HEK293 (cell line): Measurements from ENCODE around the gene GRIA1.

Source experiments
- CTCF ChIA-PET: fragments of 350-600 bp; formaldehyde crosslinking; extraction: SDS; loops from one replicate; lab custom pipeline; 2021; ENCODE audit warnings: antibody characterized with exemption; lab: Yijun Ruan, JAX
- POLR2A ChIA-PET: fragments of 300-600 bp; formaldehyde crosslinking; extraction: SDS; loops from one replicate; lab custom pipeline; 2020; ENCODE audit warnings: antibody characterized with exemption, inconsistent platforms; lab: Yijun Ruan, JAX
- H3K27ac ChIP-seq: fragments of 200-500 bp; sonication (Bioruptor generic); 2 replicates; pipeline ENCODE4 v1.5.1; 2014; ENCODE audit warnings: low read depth, low read length, control low read depth, inconsistent platforms; ENCODE audit errors: extremely low read depth
- H3K36me3 ChIP-seq, 2 experiments: fragments of 200-500 bp in 1 of 2; sonication (Bioruptor generic) in 1 of 2; 1 replicate in 1 of 2; 2 replicates in 1 of 2; pipeline ENCODE4 v1.5.1; 2014 to 2017; ENCODE audit warnings: inconsistent platforms in 2 of 2, low read length in 2 of 2; ENCODE audit not compliant: control insufficient read depth in 2 of 2, insufficient read depth in 1 of 2
- H3K4me1 ChIP-seq: fragments of 200-500 bp; sonication (Bioruptor generic); 2 replicates; pipeline ENCODE4 v1.5.1; 2014; ENCODE audit warnings: mild to moderate bottlenecking, low read length, inconsistent platforms; ENCODE audit not compliant: control insufficient read depth, insufficient read depth
- H3K4me3 ChIP-seq: 2 replicates; pipeline ENCODE4 v1.5.1; 2011; ENCODE audit warnings: low read depth, mild to moderate bottlenecking, control low read depth, low read length, moderate library complexity
- H3K9me3 ChIP-seq: fragments of 200-500 bp; sonication (Bioruptor generic); 2 replicates; pipeline ENCODE4 v1.5.1; 2014; ENCODE audit warnings: low read depth, low read length, inconsistent platforms; ENCODE audit not compliant: control insufficient read depth, insufficient read depth
- KLF8 ChIP-seq: fragments of 450-650 bp; formaldehyde crosslinking; IDR thresholded peaks from 2 replicates; pipeline ENCODE4 v1.5.1; 2016; ENCODE audit warnings: missing biosample characterization, missing genetic modification characterization
- MZF1 ChIP-seq: fragments of 450-650 bp; formaldehyde crosslinking; IDR thresholded peaks from 2 replicates; pipeline ENCODE4 v1.5.1; 2017; ENCODE audit warnings: missing biosample characterization, missing genetic modification characterization, borderline replicate concordance
- SCRT2 ChIP-seq: fragments of 450-650 bp; formaldehyde crosslinking; IDR thresholded peaks from 2 replicates; pipeline ENCODE4 v1.5.1; 2016; ENCODE audit warnings: missing biosample characterization, missing genetic modification characterization
- ZBTB10 ChIP-seq: fragments of 450-650 bp; formaldehyde crosslinking; IDR thresholded peaks from 2 replicates; pipeline ENCODE4 v1.5.1; 2016; ENCODE audit warnings: missing biosample characterization, missing genetic modification characterization
- ZNF2 ChIP-seq: fragments of 450-650 bp; formaldehyde crosslinking; IDR thresholded peaks from 2 replicates; pipeline ENCODE4 v1.5.1; 2016; ENCODE audit warnings: missing biosample characterization, missing genetic modification characterization
- ZNF211 ChIP-seq: fragments of 450-650 bp; formaldehyde crosslinking; IDR thresholded peaks from 2 replicates; pipeline ENCODE4 v1.5.1; 2016; ENCODE audit warnings: low read depth, missing biosample characterization, missing genetic modification characterization
- ZNF266 ChIP-seq: fragments of 450-650 bp; formaldehyde crosslinking; IDR thresholded peaks from 2 replicates; pipeline ENCODE4 v1.5.1; 2016; ENCODE audit warnings: missing biosample characterization, missing genetic modification characterization, low read depth
- ZNF302 ChIP-seq: fragments of 450-650 bp; formaldehyde crosslinking; IDR thresholded peaks from 2 replicates; pipeline ENCODE4 v1.5.1; 2016; ENCODE audit warnings: missing biosample characterization, missing genetic modification characterization, low read depth
- ZNF354C ChIP-seq: fragments of 450-650 bp; formaldehyde crosslinking; IDR thresholded peaks from 2 replicates; pipeline ENCODE4 v1.5.1; 2016; ENCODE audit warnings: missing biosample characterization, missing genetic modification characterization, low read depth, borderline replicate concordance
- ZNF398 ChIP-seq: fragments of 450-650 bp; formaldehyde crosslinking; IDR thresholded peaks from 2 replicates; pipeline ENCODE4 v1.5.1; 2017; ENCODE audit warnings: missing biosample characterization, missing genetic modification characterization
- ZNF530 ChIP-seq: fragments of 450-650 bp; formaldehyde crosslinking; IDR thresholded peaks from 2 replicates; pipeline ENCODE4 v1.5.1; 2016; ENCODE audit warnings: low read depth, missing biosample characterization, missing genetic modification characterization
- ZNF580 ChIP-seq: fragments of 450-650 bp; formaldehyde crosslinking; IDR thresholded peaks from 2 replicates; pipeline ENCODE4 v1.5.1; 2016; ENCODE audit warnings: missing biosample characterization, missing genetic modification characterization
- ZNF707 ChIP-seq: fragments of 450-650 bp; formaldehyde crosslinking; IDR thresholded peaks from 2 replicates; pipeline ENCODE4 v1.5.1; 2016; ENCODE audit warnings: missing biosample characterization, missing genetic modification characterization
- TF ChIP-seq, protein P1 (sequence below): fragments of 450-650 bp; formaldehyde crosslinking; IDR thresholded peaks from 2 replicates; pipeline ENCODE4 v1.5.1; 2016; ENCODE audit warnings: missing biosample characterization, missing genetic modification characterization

Gene GRIA1

DNA sequence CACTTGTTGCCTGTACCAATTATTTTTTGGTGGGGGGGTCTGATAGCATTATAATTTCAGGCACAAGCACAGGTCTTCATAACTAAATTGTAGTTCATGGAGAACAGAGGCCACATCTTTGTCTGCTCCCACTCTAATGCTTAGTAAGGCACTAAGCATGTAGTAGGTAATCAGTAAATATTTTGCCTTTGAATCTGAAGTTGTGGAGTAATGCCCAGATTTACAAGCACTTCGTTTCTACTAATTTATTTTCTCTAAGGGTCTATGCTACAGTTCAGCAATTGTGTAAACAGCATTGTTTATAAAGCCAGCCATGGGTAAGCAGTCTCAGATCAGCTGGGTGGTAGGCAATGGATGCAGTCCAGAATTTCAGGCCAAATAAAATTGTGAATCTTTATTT lies 78.6 kb downstream of the GRIA1 start:
- no peak overlapping the region for H3K4me3 ChIP-seq
- no peaks in the 10 kb centered on the region for H3K4me1 ChIP-seq
- ChIA-PET POLR2A (no interaction called here), CTCF (no interaction called here)
- no peaks in the 10 kb centered on the region for H3K9me3 ChIP-seq
- TF ChIP-seq ZBTB10 (tag by site-specific recombination) = no peak
- TF ChIP-seq ZNF398 (tag by site-specific recombination) = no peak
- no peak for TF ChIP-seq MZF1
- TF ChIP-seq ZNF354C (tag by site-specific recombination) = no peak
- no peaks in the 10 kb centered on the region for H3K36me3 ChIP-seq
- H3K27ac ChIP-seq = no peak overlapping the region

DNA sequence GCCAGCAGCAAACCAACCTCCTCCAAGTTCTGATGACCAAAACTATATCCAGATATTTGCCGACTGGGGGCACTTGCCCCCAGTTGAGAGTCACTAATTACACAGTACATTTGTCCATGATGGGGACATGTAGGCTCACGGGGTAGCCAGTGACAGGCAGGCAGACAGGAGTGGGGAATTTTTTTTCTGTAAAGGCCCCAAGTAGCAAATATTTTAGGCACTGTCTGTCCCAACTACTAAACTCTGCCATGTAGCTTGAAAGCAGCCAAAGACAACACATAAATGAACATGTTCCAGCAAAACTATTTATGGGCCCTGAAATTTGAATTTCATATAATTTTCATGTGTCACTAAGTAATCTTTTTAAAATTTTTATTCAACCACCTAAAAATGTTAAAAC lies 80.7 kb downstream of the GRIA1 start:
- Histone ChIP-seq H3K9me3 (no peaks in the 10 kb centered on the region), H3K4me3 (no peak overlapping the region), H3K36me3 (no peaks in the 10 kb centered on the region), H3K4me1 (no peaks in the 10 kb centered on the region), H3K27ac (no peak overlapping the region)
- TF ChIP-seq ZNF266 (tag by site-specific recombination) (no peak), ZNF707 (no peak), ZNF211 (tag by site-specific recombination) (no peak), KLF8 (tag by site-specific recombination) (no peak), ZNF580 (tag by site-specific recombination) (no peak), SCRT2 (tag by site-specific recombination) (no peak), ZNF2 (tag by site-specific recombination) (no peak), ZNF302 (tag by site-specific recombination) (no peak), ZNF530 (tag by site-specific recombination) (no peak)
- TF ChIP-seq, protein P1, sequence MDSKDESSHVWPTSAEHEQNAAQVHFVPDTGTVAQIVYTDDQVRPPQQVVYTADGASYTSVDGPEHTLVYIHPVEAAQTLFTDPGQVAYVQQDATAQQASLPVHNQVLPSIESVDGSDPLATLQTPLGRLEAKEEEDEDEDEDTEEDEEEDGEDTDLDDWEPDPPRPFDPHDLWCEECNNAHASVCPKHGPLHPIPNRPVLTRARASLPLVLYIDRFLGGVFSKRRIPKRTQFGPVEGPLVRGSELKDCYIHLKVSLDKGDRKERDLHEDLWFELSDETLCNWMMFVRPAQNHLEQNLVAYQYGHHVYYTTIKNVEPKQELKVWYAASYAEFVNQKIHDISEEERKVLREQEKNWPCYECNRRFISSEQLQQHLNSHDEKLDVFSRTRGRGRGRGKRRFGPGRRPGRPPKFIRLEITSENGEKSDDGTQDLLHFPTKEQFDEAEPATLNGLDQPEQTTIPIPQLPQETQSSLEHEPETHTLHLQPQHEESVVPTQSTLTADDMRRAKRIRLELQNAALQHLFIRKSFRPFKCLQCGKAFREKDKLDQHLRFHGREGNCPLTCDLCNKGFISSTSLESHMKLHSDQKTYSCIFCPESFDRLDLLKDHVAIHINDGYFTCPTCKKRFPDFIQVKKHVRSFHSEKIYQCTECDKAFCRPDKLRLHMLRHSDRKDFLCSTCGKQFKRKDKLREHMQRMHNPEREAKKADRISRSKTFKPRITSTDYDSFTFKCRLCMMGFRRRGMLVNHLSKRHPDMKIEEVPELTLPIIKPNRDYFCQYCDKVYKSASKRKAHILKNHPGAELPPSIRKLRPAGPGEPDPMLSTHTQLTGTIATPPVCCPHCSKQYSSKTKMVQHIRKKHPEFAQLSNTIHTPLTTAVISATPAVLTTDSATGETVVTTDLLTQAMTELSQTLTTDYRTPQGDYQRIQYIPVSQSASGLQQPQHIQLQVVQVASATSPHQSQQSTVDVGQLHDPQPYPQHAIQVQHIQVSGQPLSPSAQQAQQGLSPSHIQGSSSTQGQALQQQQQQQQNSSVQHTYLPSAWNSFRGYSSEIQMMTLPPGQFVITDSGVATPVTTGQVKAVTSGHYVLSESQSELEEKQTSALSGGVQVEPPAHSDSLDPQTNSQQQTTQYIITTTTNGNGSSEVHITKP = no peak
- ChIA-PET POLR2A (no interaction called here), CTCF (interaction anchor here (0.6 kb wide), 1 partner anchor 17 kb away, joined by 3 read pairs; no protein-coding TSS in a partner anchor)
